HK-2 (cell line): ENCODE measurements around the gene MLN.
A peak's percentile ranks its signal among the peaks of the same experiment; 100 is the strongest.

Source experiments
- DNase-seq: peaks from one replicate; pipeline ENCODE4 v3.0.0-alpha.2; 2018; ENCODE audit not compliant: unreplicated experiment

The MLN gene

GRCh38 chr6:33788694-33789549 lies 14.9 kb downstream of the MLN start, which contains the start of gene LEMD2:
Gene LEMD2 (minus strand): TSS chr6:33789130. CDS start chr6:33789116, 14 bp downstream.
- peak; percentile 95 for DNase-seq

DNA sequence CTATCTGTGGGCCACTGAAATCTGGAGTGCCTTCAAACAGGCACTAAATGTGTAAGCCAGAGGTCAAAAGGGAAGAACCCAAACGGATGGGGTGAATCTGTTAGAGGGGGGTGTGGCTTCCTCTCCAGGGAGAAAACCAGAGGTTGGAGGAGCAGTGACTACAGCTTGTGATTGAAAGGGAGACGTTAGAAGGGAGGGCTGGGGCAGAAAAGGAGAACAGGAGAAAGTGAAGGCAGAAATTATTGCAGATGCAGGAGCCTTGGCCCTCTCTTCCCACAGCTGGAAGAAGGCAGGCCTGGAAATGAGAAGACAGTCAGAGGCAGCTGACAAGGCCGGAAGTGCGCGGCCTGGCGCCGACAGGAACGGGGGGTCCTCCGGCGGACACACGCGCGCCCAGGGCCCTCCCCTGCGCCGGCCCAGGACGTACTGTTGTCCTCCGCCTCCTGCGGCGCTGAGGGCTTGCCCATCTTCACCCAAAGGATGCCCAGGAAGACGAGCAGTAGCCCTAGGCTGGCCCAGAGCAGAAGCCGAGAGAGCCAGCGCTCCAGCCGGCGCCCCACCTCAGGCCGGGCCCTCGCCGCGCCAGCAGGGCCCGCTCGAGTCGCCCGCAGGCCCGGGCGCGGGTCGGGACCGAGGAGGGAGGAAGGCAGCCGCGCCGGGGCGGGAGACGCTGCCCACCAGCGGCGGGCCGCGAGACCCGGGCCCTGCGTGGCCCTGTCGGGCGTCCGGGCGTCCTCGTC lies 15.7 kb downstream of the MLN start:
- DNase-seq: peak; percentile 77

DNA sequence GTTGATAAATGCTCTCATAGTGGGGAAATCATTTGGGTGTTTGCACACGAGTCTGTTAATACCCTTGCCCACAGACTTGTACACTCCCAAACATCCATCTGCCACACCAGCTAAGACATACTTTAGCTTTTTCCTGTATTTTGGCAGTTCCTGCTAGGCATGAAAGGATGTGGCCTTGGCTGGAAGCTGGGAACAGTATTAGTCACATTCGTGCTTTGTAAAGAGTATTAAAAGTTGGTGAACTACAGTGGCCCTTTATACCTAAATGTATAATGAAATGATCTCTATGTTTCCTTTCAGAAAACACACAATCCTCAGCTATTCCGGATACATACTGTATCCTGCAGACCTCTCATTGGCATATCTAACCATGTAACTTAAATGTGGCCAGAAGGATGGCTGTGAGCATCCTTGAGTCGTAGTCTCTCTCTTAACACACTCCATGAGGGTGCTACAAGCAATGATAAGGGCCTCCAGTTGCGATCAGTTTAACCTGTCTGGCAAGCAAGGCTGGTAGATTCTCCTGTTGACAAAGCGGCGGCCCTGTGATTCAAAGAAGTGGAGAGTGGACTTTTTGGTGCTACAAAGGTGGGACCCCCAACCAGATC lies 16.4 kb downstream of the MLN start:
- DNase-seq: no peak

GRCh38 chr6:33786736-33787135 lies 17.1 kb downstream of the MLN start:
- DNase-seq: no peak

- DNase-seq: no peak
Observed at GRCh38 chr6:33785778-33786177, 18.0 kb downstream of the MLN start.

DNA sequence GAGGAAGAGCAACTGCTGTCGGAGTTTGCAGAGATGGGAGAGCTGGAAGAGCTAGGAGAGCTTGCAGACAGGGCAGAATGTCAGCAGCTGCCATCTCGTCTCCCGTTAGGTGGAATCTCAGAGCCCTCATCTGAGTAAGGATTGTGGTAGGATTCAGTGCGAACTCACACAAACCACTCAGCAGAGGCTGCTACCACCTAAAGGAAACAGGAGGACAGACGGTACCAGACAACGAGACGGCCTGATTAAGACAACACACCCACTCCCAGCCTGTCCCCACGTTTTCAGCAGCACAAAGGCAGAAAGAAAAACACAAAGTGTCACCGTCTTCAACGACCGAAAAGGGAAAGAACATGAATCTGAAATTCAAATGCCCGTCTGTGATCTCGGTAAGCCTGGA lies 19.0 kb downstream of the MLN start:
- DNase-seq: no peak

- no peak for DNase-seq
Observed at GRCh38 chr6:33783781-33784520, 19.9 kb downstream of the MLN start.

DNA sequence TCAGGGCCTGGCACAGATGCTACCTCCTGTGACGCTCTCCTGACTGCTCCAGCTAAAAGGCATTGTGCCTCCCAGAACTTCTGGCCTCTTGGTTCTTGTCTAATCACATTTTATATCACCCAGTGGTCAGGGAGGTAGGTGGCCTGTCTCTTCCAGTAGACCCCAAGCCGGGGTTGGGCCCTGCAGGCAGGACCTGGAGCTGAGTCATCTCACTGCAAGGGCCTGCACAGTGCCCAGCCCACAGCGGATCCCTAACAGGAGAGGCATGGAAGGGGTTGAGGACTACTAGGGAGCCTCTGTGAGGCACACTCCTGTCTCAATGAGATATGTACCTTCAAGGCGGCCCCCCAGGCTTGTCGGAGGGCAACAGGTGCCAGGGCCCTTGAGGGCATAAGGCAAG lies 21.2 kb downstream of the MLN start:
- no peak for DNase-seq

DNA sequence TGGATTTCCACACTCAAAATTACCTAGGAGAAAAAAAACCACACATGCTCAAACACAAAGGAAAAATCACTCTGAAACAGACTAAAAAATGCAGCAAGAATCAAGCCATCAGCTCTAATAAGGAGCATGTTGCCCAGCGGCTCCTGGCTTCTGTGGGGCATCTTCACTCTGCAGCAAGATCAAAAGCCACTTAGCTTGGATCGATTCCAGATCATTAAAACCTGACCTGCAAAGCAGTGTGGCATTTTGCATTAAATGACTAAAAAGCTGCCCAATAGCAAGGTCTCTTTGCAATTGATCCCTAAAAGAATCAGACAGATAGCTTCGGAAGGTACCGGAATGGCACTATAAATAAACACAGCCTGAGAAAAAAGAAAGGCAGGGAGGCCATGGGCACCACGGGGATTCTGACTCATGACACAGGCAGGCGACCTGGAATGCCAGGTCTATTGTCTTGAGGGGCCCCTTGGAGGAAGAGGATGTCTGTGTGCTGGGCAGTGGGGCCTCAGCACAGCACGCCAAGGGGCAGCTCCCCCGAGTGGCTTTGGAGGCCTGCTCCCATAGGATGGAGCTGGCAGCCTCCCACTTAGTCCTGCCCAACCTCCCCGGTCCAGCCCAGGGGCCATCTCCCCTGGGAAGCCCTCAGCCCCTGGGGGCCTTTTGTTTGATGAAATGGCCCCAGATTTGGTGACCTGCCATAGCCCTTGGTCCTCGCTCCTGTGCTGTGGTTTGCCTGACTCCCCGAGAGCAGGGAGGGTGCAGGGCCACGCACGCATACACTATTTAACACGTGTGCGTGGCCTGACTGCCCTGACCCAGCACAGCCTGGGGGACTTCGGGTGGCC lies 22.4 kb downstream of the MLN start:
- DNase-seq: peak; percentile 79

DNA sequence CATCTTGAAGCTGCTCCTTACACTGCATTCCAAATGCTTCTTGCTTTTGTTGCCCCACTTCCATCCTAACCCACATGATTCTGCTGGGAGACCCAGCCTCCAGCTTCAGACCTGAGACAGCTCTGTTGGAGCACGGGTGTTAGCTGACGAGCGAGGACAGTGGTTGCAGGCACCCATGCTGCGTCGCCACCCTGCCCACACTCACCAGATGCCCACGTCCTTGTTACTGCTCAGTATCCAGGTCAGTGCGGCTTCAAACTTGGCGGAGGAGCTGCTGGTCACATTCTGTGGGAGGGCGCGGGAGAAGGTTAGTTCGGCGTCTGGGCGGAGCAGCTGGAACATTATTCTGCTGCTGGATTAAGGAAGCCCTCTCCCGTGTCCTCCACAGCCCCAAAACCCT lies 23.9 kb downstream of the MLN start:
- no peak for DNase-seq

- no peak for DNase-seq
Observed at GRCh38 chr6:33779290-33779689, 24.5 kb downstream of the MLN start.

DNA sequence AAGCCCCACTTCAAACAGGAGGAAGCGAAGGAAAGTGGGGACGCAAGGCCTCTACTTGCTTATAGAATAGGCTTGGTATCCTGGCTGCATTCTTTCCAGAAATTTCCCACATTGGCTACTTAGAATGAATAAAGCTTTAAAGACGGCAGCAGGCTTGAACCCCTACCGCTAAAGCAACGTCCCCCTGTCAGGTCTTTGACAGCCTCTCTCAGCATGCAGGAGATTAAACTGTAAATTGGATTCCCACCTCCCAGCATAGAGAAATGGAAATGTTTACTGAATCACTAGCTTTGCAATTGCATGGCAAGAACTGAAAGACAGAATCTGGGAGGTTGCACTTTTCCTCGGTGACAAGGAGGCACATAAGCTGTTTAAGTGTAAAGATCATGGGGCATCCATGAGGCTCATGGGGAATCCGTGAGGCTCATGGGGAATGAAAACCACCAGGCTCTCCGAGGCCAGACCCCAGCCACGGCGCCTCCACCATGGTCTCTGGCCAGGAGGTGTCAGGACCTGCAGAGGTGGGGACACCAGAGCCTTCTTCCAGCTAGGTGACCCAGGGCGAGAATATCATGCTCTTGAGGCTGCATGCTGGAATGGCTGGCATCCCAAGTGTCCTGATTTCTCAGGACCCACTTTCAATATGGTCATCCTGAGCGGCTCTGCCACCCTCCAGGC lies 25.2 kb downstream of the MLN start:
- no peak for DNase-seq

GRCh38 chr6:33777398-33778388 lies 26.1 kb downstream of the MLN start:
- no peak for DNase-seq

GRCh38 chr6:33776764-33777163 lies 27.0 kb downstream of the MLN start:
- no peak for DNase-seq

GRCh38 chr6:33776186-33776585 lies 27.6 kb downstream of the MLN start:
- DNase-seq: no peak

DNA sequence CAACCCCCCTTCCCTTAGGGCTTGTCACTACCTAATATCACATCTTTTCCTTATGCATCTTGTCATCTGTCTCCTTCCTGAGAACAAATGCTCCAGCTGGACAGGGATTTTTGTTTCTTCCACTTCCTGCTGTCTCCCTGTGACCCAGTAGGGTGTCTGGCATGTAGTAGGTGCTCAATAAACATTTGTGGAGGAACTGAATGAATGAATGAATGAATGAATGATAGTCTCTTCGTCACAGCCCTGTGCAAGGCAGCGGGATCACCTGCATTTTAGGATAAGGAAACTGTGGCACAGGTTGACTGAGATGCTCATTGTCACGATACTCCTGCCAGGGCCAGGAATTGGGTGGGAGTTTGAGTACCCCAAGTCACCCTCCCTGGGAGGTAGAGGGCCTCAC lies 29.0 kb downstream of the MLN start:
- no peak for DNase-seq

DNA sequence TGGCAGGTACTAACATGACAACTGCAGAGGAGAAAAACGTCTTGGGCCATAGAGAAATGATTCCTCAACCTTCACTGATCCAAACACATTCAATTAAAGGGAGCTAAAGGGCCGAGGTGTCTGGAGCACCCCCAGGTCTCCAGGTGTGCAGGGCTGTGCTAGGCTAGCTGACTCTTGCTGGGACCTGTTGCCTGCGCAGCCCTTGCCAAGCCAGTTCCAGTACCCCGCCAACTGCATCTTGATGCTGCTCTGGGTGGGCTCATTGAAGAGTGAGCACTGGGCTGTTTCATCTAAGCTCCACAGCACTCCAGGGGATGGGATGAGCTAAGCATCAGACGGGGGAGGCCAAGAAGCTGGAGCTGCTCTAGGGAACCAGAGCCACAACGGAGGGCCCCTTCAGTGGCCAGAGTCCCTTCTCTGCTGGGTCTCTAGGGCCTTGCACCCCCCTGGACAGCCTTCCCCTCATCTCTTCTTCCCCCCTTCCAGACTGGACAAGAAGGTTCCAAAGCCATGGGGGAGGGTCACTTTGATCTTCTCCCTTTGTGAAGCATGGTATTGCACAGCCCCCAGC lies 30.8 kb downstream of the MLN start:
- no peak for DNase-seq

DNA sequence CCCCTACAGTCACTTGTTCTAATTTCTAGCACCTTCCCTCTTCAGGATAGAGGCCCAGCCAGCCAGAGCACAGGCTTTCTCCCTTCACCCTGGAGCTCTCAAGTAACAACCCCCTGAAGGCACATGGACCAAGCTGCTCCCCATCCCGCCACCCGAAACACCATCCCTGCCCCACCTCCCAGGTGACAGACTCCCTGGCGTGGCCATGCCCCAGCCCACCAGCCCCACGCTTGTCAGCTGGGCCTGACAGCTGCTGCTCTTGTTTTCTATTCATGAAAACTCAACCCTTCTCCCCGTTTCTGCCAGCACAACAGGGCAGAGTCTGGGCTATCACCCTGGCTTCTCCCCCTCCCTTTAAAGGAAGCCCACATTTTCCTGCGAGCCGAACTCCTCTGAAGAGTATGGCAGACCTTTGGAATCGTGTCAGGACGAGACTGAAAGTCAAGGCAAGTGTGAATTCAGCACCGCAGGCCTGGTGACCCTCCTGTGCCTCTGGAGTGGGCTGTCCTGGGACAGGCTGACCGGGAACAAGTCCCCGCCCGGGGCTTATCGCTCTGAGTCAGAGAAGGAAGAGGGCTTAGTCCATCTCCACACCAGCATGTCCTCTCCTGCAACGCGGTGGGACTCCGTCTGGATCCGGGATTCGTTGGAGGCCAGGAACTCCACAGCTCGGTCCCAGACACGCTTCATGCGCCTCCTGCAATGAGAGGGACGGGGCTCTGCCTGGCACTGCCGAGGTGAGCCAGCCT lies 31.5 kb downstream of the MLN start:
- no peak for DNase-seq
